HepG2 (cell line): Measurements from ENCODE around the gene IDUA. TPM values are rescaled to one million over a fixed set of nuclear protein-coding genes. Genes with fewer than 3 reads are reported as not detected.

Source experiments
- AKNA ChIP-seq: sonication (generic); formaldehyde crosslinking; IDR thresholded peaks from 2 replicates; pipeline ENCODE4 v1.4.0; 2020; ENCODE audit warnings: missing genetic modification reagents, borderline replicate concordance
- ATM ChIP-seq: fragments of 450-650 bp; IDR thresholded peaks from 2 replicates; pipeline ENCODE4 v1.7.1; 2017; ENCODE audit warnings: mild to moderate bottlenecking, borderline replicate concordance
- BCL6 ChIP-seq: IDR thresholded peaks from 2 replicates; pipeline ENCODE4 v1.6.1; 2016; ENCODE audit warnings: missing genetic modification reagents, missing compliant biosample characterization
- ETV6 ChIP-seq: sonication (generic); formaldehyde crosslinking; conservative IDR thresholded peaks from 2 replicates; pipeline ENCODE4 v1.4.0; 2020; ENCODE audit warnings: missing genetic modification reagents
- GABPB1 ChIP-seq: IDR thresholded peaks from 2 replicates; pipeline ENCODE4 v1.6.1; 2016; ENCODE audit warnings: mild to moderate bottlenecking, missing genetic modification reagents, moderate library complexity, missing compliant biosample characterization
- HOXA7 ChIP-seq: sonication (generic); formaldehyde crosslinking; IDR thresholded peaks from 2 replicates; pipeline ENCODE4 v1.8.1; 2022; ENCODE audit warnings: mild to moderate bottlenecking, missing genetic modification reagents, moderate library complexity
- ISX ChIP-seq: sonication (generic); formaldehyde crosslinking; conservative IDR thresholded peaks from 2 replicates; pipeline ENCODE4 v1.5.0; 2020; ENCODE audit warnings: missing genetic modification reagents
- KDM1A ChIP-seq: IDR thresholded peaks from 2 replicates; pipeline ENCODE4 v1.6.1; 2016; ENCODE audit warnings: missing compliant biosample characterization
- KDM6A ChIP-seq: IDR thresholded peaks from 2 replicates; pipeline ENCODE4 v1.6.1; 2016; ENCODE audit warnings: low read depth
- KLF13 ChIP-seq: sonication (generic); formaldehyde crosslinking; IDR thresholded peaks from 2 replicates; pipeline ENCODE4 v1.4.0; 2020; ENCODE audit warnings: mild to moderate bottlenecking, missing genetic modification reagents
- MTA3 ChIP-seq: sonication (generic); formaldehyde crosslinking; IDR thresholded peaks from 2 replicates; pipeline ENCODE4 v1.4.0; 2020; ENCODE audit warnings: missing genetic modification reagents
- NFKBIZ ChIP-seq: IDR thresholded peaks from 2 replicates; pipeline ENCODE4 v1.6.1; 2018; ENCODE audit warnings: missing genetic modification reagents, missing compliant biosample characterization
- NONO ChIP-seq, 2 experiments: fragments of 450-650 bp in 1 of 2; sonication (generic) in 1 of 2; formaldehyde crosslinking in 1 of 2; IDR thresholded peaks in 1 of 2; conservative IDR thresholded peaks in 1 of 2; 2 replicates each; pipeline versions ENCODE4 v1.6.1 to v1.8.0; 2017 to 2022; ENCODE audit warnings: mild to moderate bottlenecking in 1 of 2, missing genetic modification reagents in 1 of 2, moderate library complexity in 1 of 2
- SPEN ChIP-seq: sonication (generic); formaldehyde crosslinking; IDR thresholded peaks from 2 replicates; pipeline ENCODE4 v1.5.1; 2020; ENCODE audit warnings: low read depth, mild to moderate bottlenecking, missing genetic modification reagents
- TBL1XR1 ChIP-seq: fragments of 150-350 bp; IDR thresholded peaks from 2 replicates; pipeline ENCODE4 v1.6.1; 2014; ENCODE audit warnings: borderline replicate concordance, low read length; ENCODE audit not compliant: partially characterized antibody
- TRIM24 ChIP-seq: sonication (generic); formaldehyde crosslinking; IDR thresholded peaks from 2 replicates; pipeline ENCODE4 v1.8.0; 2022; ENCODE audit warnings: mild to moderate bottlenecking, missing genetic modification reagents
- XBP1 ChIP-seq: sonication (generic); formaldehyde crosslinking; IDR thresholded peaks from 2 replicates; pipeline ENCODE4 v1.5.0; 2020; ENCODE audit warnings: missing genetic modification reagents
- ZNF136 ChIP-seq: sonication (generic); formaldehyde crosslinking; IDR thresholded peaks from 2 replicates; pipeline ENCODE4 v1.8.1; 2022; ENCODE audit warnings: low read depth, mild to moderate bottlenecking, moderate library complexity, missing genetic modification reagents
- ZNF253 ChIP-seq: sonication (generic); formaldehyde crosslinking; IDR thresholded peaks from 2 replicates; pipeline ENCODE4 v1.8.0; 2022; ENCODE audit warnings: mild to moderate bottlenecking, missing genetic modification reagents, borderline replicate concordance
- ZNF510 ChIP-seq: sonication (generic); formaldehyde crosslinking; IDR thresholded peaks from 2 replicates; pipeline ENCODE4 v1.4.0; 2020; ENCODE audit warnings: low read depth, mild to moderate bottlenecking, missing genetic modification reagents
- ZNF512 ChIP-seq: sonication (generic); formaldehyde crosslinking; IDR thresholded peaks from 2 replicates; pipeline ENCODE4 v1.4.0; 2020; ENCODE audit warnings: mild to moderate bottlenecking, missing genetic modification reagents
- ZNF605 ChIP-seq: sonication (generic); formaldehyde crosslinking; IDR thresholded peaks from 2 replicates; pipeline ENCODE4 v1.8.0; 2022; ENCODE audit warnings: mild to moderate bottlenecking, missing genetic modification reagents
- ZNF674 ChIP-seq: sonication (generic); formaldehyde crosslinking; IDR thresholded peaks from 2 replicates; pipeline ENCODE4 v1.5.0; 2020; ENCODE audit warnings: low read depth, mild to moderate bottlenecking, missing genetic modification reagents
- ZNF747 ChIP-seq: sonication (generic); formaldehyde crosslinking; IDR thresholded peaks from 2 replicates; pipeline ENCODE4 v1.8.1; 2023; ENCODE audit warnings: missing genetic modification reagents, mild to moderate bottlenecking, borderline replicate concordance
- polyA plus RNA-seq, 8 experiments: library from polyadenylated mRNA; depleted of rRNA in 3 of 8; stranded (reverse) in 7 of 8; unstranded in 1 of 8; fragments of >200 nt; fragmentation: Illumina TruSeq in 4 of 8; extraction: Trizol in 4 of 8; gene quantifications; 2 replicates each; pipeline versions ENCODE4 v1.2.1 to v1.2.3, GENCODE V29; 2011 to 2016; ENCODE audit warnings: low read depth in 4 of 8, missing spikeins in 1 of 8, mixed read lengths in 1 of 8; ENCODE audit not compliant: insufficient read depth in 1 of 8
- total RNA-seq, 5 experiments: library from RNA; depleted of rRNA; stranded (reverse); fragments of >200 nt; fragmentation: Illumina TruSeq; extraction: Trizol; gene quantifications; 2 replicates each; pipeline ENCODE4 v1.2.3, GENCODE V29; 2016; ENCODE audit warnings: low read depth in 1 of 5

IDUA gene
- total and polyA plus RNA-seq, 2 of the 13 experiments (the other 11 are each of a cell fraction or from before 2014, with no cell fraction given), result 0.77 to 1.0 TPM

- TF ChIP-seq ZNF512 (CRISPR knock-in tag) (no peak), MTA3 (no peak), ZNF747 (CRISPR knock-in tag) (peak; percentile 77; the same call in 1 of the 2 replicates), AKNA (CRISPR knock-in tag) (no peak), KLF13 (no peak), KDM6A (CRISPR knock-in tag) (peak; percentile 63; the same call in 1 of the 2 replicates), ZNF510 (peak; percentile 95), GABPB1 (CRISPR knock-in tag) (peak; percentile 79), HOXA7 (CRISPR knock-in tag) (no peak), TBL1XR1 (no peak), ZNF605 (CRISPR knock-in tag) (peak; percentile 87), ZNF136 (peak; percentile 12; the same call in 1 of the 2 replicates), ATM (no peak), ZNF253 (no peak; the same call in 1 of the 2 replicates), NONO (IDR thresholded peaks at IDR 0.05) (no peak), NONO (CRISPR knock-in tag; conservative IDR thresholded peaks at IDR 0.05) (peak; percentile 68), SPEN (peak; percentile 94), KDM1A (CRISPR knock-in tag) (no peak), NFKBIZ (no peak; the same call in 1 of the 2 replicates), XBP1 (CRISPR knock-in tag) (no peak), TRIM24 (0 out of 2 replicates have a peak, but pooled peaks have one; percentile 14), ZNF674 (CRISPR knock-in tag) (no peak), BCL6 (CRISPR knock-in tag) (peak; percentile 76), ISX (no peak), ETV6 (no peak; the same call in 1 of the 2 replicates)
Measured at GRCh38 chr4:992297-993110, 5.7 kb downstream of the IDUA start (continued).
